Left forelimb (tissue), 1 donor: ENCODE measurements around the gene SLC34A1.
A peak's percentile ranks its signal among the peaks of the same experiment; 100 is the strongest.
"Not testable (repeated sequence)": the region's sequence is repeated elsewhere in the genome, so short reads cannot be mapped to it uniquely, and the experiment has no call there.

Experiments
- DNase-seq: peaks from one replicate; pipeline ENCODE4 v3.0.0-alpha.2; 2018; ENCODE audit warnings: low spot score

Gene SLC34A1

GRCh38 chr5:177410575-177410974 is 26.3 kb downstream of the SLC34A1 start:
- no peak for DNase-seq

GRCh38 chr5:177412603-177413233 is 28.5 kb downstream of the SLC34A1 start:
- no peak for DNase-seq

GRCh38 chr5:177414481-177414880 is 30.2 kb downstream of the SLC34A1 start:
- DNase-seq, result no peak

- DNase-seq, result not testable (repeated sequence)
Observed at GRCh38 chr5:177417081-177417480, 32.8 kb downstream of the SLC34A1 start.

GRCh38 chr5:177419046-177419445 is 34.8 kb downstream of the SLC34A1 start:
- no peak for DNase-seq

- DNase-seq, result not testable (repeated sequence)
Observed at GRCh38 chr5:177420472-177420871, 36.2 kb downstream of the SLC34A1 start.

GRCh38 chr5:177421062-177421798 is 37.0 kb downstream of the SLC34A1 start:
- DNase-seq, result no peak

GRCh38 chr5:177423671-177424070 is 39.4 kb downstream of the SLC34A1 start:
- no peak for DNase-seq

GRCh38 chr5:177425196-177425800 is 41.1 kb downstream of the SLC34A1 start:
- DNase-seq, result no peak

- DNase-seq, result peak; percentile 99
Observed at GRCh38 chr5:177425801-177426565, 41.7 kb downstream of the SLC34A1 start.

- DNase-seq, result no peak
Observed at GRCh38 chr5:177426566-177427210, 42.5 kb downstream of the SLC34A1 start, which contains the start of gene GRK6. Gene GRK6 (plus strand): TSS chr5:177426676. CDS start chr5:177426846, 170 bp downstream.

- DNase-seq, result no peak
Observed at GRCh38 chr5:177427211-177427822, 43.1 kb downstream of the SLC34A1 start.

- DNase-seq, result no peak
Observed at GRCh38 chr5:177427919-177428573, 43.8 kb downstream of the SLC34A1 start.

GRCh38 chr5:177428574-177429217 is 44.5 kb downstream of the SLC34A1 start:
- no peak for DNase-seq

- DNase-seq, result no peak
Observed at GRCh38 chr5:177429248-177430040, 45.2 kb downstream of the SLC34A1 start.

- DNase-seq, result no peak
Observed at GRCh38 chr5:177430140-177430951, 46.1 kb downstream of the SLC34A1 start.

- DNase-seq, result no peak
Observed at GRCh38 chr5:177430972-177431316, 46.7 kb downstream of the SLC34A1 start.

- no peak for DNase-seq
Observed at GRCh38 chr5:177431317-177432142, 47.3 kb downstream of the SLC34A1 start.
